Epidermal melanocyte (primary cell): Measurements from ENCODE around the gene TRAF3.

Source experiments
- DNase-seq: peaks from one replicate; pipeline ENCODE4 v3.0.0; 2011; ENCODE audit warnings: low spot score; ENCODE audit not compliant: insufficient read length

Gene TRAF3

GRCh38 chr14:102777711-102778337 is 575 bp downstream of the TRAF3 start:
- DNase-seq = no peak

- DNase-seq = no peak
These were observed 1.3 kb downstream of the TRAF3 start for GRCh38 chr14:102778338-102779083.

GRCh38 chr14:102779084-102779462 is 1.8 kb downstream of the TRAF3 start:
- no peak for DNase-seq

- DNase-seq = no peak
These were observed 2.5 kb downstream of the TRAF3 start for GRCh38 chr14:102779574-102780315.

GRCh38 chr14:102781063-102781462 is 3.8 kb downstream of the TRAF3 start:
- no peak for DNase-seq

GRCh38 chr14:102782974-102783373 is 5.7 kb downstream of the TRAF3 start:
- no peak for DNase-seq

GRCh38 chr14:102784892-102785594 is 7.8 kb downstream of the TRAF3 start:
- no peak for DNase-seq

GRCh38 chr14:102785595-102785963 is 8.3 kb downstream of the TRAF3 start:
- no peak for DNase-seq

GRCh38 chr14:102786768-102787167 is 9.5 kb downstream of the TRAF3 start:
- no peak for DNase-seq

- DNase-seq = no peak
These were observed 12.1 kb downstream of the TRAF3 start for GRCh38 chr14:102789349-102789748.

GRCh38 chr14:102793531-102794328 is 16.5 kb downstream of the TRAF3 start:
- DNase-seq = no peak

GRCh38 chr14:102795060-102795925 is 18.0 kb downstream of the TRAF3 start:
- DNase-seq = peak; percentile 48

- DNase-seq = no peak
These were observed 19.5 kb downstream of the TRAF3 start for GRCh38 chr14:102796661-102797190.

GRCh38 chr14:102798926-102799325 is 21.7 kb downstream of the TRAF3 start:
- DNase-seq = no peak

- DNase-seq = peak; percentile 63
These were observed 22.7 kb downstream of the TRAF3 start for GRCh38 chr14:102799684-102800562.

- DNase-seq = no peak
These were observed 25.7 kb downstream of the TRAF3 start for GRCh38 chr14:102802834-102803523.

GRCh38 chr14:102804858-102805257 is 27.6 kb downstream of the TRAF3 start:
- no peak for DNase-seq

- no peak for DNase-seq
These were observed 28.2 kb downstream of the TRAF3 start for GRCh38 chr14:102805371-102805891.
